GM21367 (cell line): ENCODE measurements around the gene KIRREL1.

Experiments
- ATAC-seq: cut with Tn5 transposase; IDR thresholded peaks from one replicate; pipeline ENCODE4 v1.9.1; 2021; ENCODE audit not compliant: unreplicated experiment

The KIRREL1 gene

DNA sequence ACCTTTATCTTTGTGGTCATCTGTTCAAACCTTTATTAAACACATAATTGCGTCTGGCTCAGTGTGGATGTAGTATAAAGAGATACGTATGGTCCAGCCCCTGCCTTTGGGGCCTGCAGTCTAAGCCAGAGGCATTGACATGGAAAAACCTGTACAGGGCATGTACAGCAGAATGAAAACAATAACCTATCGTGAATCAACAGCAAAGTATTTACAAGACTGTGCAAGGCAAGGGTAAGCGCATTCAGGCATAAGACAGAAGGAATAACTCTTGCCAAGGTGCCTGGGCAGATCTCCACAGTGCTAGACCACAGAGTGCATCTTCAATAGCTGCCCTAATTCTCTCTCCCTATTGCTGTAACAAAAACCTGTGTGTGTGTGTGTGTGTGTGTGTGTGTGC, 35.5 kb downstream of the KIRREL1 start:
- ATAC-seq, result no peak

DNA sequence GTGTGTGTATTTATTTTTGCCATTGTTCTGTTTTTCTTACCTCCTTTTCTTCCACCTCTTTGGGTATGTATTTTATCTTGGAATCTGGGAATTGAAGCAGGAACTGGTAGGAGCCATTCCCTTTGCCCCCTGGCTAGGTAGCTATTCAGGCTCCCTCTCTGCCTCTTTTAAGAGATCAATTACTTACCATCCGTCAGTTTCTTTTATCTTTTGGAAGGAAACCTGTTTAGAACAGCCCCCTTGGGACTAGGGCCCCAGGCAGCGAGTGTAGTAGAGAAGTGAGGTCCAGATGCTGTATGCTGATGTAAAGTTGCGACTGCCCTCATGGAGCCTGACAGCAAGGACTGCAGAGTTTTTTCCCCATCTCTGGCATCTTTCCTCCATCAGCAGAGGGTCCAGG, 41.6 kb downstream of the KIRREL1 start:
- no peak for ATAC-seq

DNA sequence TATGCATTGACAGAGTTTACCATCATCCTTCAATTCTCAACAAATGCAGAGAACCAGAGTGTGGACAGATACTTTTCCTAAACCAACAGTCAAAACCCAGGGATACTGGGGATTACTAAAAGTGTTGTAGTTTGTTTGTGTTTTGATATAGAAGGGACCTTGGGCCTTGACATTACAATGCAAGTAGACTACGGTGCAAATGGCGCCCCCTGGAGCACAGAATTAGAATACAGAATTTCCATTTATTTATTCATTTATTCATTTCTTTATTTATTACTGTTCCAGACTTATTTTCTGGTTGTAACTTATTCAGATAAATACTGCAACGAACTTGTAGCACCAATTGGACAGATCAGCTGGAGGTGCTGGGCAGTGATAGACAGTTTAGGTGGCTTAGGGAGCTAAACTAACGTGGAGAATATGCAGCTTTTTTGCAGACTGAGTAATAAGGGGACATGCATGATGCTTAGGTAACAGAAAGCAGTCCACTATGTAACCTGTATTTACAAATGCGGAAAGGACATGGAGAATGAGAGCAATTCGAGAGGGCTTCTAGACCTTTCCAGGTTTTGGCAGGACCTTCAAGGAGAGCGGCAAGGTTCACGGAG, 42.6 kb downstream of the KIRREL1 start:
- ATAC-seq, result no peak

DNA sequence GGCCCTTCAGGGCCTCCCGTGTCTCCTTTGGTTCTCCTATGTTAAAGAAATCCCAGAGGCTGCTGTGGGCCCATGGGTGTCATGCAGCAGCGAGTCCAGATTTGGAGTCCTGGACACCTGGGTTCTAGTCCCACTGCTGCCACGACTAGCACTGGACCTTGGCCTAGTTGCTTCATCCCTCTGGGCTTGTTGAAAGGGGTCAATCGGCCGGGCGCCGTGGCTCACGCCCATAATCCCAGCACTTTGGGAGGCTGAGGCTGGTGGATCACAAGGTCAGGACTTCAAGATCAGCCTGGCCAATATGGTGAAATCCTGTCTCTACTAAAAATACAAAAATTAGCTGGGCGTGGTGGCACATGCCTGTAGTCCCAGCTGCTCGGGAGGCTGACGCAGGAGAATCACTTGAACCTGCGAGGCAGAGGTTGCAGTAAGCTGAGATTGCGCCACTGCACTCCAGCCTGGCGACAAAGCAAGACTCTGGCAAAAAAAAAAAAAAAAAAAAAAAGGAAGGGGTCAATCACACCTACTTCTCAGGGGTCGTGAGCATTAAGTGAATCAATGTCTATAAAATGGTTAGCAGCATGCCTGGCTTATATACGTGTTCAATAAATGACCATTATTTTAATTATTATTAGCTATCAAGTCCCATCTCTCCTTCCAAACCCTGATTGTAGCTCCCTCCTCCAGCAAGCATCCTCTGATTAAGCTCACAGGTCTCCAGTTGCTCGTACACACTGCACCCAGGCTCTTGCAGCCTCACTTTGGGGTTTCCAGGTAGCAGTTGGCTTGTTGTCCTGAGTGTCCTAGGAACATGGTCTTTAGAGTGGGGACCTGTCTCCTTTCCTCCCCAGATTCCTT, 43.8 kb downstream of the KIRREL1 start:
- ATAC-seq, result no peak

DNA sequence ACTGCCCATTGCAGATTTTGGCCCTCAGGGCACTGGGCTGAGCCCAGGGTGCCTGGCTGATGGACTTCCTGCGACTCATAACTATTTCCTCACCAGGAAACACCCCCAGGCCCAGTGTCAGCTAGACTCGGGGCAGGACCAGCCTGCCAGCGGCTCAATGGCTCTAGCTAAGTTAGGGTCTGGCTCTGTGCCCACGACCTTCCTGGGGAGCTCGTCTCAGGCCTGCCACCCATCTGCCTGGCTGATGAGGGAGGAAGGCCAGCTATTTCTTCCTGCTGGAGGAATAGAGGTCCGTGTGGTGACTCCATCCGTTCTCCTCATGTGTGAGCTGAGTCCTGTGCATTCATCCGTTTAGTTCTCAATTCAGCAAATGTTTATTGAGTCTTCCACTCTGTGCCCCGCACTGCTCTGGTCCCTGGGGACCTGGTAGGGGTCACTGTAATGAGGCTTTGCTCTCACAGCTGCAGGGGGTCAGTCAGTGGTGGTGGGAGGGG, 44.5 kb downstream of the KIRREL1 start:
- no peak for ATAC-seq

DNA sequence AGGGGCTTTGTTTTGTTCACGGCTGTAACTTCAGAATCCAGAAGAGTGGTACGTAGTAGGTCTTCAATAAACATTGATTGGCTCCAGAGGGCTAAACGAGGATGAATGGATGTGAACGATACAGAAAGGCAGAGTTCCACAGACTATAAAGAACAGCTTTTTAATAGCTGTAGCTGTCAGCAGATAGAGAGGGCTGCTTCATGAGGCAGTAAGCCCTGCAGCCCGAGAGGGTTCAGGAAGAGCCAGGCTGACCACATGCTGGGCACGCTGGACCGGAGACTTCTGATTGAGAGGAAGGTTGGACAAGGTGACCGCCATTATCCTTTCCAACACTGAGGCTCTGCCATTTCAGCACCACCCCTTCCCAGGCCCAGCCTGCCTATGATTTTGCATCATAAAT, 45.3 kb downstream of the KIRREL1 start:
- ATAC-seq, result no peak

DNA sequence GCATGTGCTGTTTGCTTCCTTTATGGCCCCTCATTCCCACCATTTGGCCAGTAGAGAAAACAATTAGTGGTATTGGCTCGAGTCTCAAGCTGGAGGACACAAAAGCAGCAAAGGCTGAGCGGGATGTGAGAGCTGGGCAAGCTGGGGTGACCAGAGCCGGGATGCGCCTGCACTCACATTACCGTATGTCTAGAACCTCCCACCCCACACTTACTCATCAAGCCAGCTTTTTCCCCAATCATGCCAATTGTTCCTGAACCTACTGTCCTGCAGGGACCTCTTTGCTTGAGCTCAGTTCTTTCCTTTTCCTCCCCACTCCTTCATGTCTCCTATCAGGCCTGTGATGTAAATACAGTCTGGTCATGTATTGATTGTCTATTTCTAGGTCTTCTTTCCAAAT, 45.9 kb downstream of the KIRREL1 start:
- ATAC-seq, result no peak

DNA sequence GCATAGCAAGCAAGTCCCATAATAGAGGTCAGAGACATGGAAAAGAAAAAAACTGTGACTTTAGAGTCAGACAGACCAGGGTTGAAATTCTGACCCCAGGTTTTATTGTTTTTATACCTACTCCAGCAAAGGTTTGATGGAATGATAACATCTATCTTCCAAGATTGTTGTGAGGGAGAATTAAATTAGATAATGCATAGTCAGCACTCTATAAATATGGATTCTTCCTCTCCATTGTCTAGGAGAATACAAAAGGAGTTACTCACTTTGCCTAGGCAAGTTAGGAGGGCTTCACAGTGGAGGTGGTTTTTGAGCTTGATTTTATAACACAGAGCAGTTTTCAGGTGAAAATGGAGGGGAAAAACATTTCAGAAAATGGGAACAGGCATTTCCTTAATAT, 46.9 kb downstream of the KIRREL1 start:
- no peak for ATAC-seq

DNA sequence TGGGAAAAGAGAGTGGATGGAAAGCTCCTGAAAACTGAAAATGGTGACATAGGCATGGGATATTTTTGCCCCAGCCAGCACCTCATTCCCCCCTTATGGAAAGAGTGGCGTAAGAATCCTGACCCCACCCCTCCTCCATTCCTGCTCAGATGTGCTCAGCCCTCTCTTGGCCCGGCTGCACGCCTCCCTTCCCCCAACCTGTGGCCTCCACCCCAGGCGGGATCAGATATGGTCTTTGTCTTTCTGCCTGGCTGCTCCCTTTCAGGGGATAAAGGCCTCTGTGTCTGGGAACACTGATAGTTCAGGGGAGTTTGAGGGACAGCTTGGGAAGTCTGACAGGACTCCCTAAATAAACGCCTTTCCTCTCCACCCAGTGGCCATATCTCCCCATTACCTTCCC, 49.8 kb downstream of the KIRREL1 start:
- no peak for ATAC-seq

DNA sequence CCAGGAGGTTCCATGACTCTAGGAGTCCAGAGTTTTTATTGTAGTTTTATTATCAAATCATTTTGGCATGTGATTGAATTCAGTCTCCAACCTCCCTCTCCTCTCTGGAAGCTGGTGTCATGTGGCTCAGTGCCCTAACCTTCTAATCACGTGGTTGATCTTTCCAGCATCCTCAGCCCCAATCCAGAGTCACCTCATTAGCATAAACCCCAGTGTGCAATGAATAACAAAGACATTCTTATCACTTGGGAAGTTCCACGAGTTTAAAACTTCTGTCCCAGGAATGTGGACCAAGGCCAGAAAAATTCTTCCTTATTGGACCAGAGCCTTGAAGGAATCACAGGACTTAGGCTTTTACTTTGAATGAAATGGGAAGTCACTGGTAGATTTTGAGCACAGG, 52.2 kb downstream of the KIRREL1 start:
- no peak for ATAC-seq

DNA sequence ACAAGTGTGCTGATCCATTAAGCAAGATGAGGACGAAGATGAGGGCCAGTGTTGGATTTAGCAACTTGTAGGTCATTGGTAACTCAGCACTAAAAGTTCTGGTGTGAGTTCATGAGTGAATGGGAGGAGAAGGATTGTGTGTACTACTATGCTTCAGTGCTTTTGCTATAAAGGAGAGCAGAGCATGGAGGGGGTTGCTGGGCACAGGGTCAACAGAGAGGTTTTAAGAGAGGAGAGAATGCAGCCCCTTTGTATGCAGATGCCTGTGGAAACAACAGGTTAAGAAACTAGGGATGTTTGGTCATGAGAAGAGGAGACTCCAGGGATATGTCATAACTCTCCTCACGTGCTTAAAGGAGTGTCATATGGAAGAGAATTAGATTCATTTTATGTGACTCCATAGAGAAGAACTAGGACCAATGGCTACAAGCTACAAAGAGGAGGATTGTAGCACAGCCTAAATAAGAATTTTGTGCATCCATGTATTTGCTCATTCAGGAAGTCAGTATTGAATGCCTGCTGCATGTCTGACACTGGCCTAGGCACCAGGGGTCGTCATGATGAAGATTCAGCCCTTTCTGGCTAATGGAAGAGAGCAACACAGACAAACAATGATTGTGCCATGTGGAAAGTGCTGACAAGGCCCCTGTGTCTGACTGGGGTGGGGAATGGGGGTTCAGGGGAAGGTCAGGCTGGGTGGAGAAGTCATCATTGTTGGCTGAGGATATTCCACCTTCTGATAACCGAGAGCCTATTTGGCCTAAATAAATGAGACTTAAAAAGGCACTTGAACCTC, 53.5 kb downstream of the KIRREL1 start:
- no peak for ATAC-seq

DNA sequence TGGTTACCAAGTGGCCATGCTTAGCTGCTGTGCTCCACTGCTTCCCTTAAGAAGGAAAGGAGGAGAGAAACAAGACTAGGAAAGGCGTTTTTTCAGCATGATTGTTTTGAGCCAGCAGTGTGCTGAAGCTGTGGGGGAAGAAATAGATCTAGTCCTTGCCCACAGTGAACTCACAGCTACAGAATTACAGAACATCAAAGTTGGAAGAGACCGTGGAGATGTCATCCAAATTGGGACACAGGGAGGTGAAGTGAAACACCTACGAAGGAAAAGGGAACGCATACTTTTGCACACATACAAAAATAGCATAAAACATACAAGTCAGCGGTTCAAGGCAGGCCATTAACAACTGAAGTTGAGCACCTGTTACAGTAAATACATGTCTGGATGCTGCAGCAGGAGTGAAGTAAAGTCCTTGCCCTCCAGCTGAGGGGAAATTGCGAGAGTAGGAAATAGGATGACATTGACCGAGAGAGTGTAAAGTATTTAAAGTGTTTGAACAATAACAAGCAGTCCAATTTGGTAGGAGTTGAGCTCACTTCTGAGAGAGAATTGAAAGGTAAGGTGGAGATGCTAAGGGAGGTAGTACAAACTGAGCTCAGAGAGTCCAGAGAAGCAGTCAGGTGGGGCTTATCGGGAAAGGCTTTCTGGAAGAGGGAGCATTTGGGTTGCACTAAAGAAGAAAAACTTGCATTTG, 55.1 kb downstream of the KIRREL1 start:
- ATAC-seq, result no peak

DNA sequence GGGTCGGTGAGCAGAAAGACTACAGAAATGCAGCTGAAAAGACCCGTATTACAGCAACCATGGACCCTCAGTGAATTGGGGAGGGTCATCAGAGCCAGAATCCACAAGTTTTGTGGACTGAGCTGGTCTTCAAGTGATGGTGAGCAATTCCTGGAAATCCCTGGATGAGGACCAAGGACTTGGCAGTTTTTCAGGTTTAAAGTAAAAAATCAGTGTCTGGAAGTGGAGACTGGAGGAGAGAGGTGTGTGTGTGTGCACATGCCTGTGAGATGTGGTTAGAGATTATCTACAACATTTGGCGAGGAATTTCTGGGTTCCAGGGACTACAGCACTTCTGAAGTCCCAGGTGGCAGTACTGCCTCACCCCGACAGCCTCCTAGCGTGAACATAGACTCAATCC, 56.4 kb downstream of the KIRREL1 start:
- no peak for ATAC-seq

DNA sequence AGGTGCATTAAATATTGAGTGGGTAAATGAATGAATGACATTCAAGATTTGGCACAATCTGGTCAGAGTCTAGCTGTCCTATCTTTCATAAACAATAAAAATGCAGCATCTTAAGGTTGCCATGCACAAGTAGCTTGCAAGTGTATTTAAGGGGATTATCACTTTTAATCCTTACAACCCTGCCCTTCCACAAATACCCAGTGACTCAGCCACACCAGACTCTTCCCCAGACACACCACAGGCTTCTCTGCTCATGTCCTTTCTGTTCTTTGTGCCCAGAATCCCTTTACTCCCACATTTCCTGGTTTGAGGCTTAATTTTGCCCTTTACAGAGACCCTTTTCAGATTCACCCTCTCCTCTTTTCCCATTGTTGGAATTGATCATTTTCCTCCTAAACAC, 59.8 kb downstream of the KIRREL1 start:
- no peak for ATAC-seq

DNA sequence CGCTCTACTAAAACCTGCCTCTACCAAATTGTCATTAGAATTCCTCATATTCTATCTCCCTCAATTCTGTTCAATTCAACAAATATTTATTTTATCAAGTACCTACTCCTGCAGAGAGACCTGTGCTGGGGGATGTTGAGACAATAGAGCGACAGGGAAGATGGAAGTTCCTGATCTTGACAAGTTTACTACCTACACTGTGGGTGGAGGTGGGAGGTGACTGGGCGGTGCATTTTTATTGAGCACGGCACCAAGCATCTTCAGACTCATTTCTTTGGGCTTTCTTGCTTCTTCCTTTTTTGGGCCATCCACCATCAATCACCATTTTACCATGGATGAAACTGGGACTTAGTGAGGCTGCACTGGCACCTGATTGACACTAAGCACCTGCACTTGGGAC, 61.3 kb downstream of the KIRREL1 start:
- ATAC-seq, result no peak

DNA sequence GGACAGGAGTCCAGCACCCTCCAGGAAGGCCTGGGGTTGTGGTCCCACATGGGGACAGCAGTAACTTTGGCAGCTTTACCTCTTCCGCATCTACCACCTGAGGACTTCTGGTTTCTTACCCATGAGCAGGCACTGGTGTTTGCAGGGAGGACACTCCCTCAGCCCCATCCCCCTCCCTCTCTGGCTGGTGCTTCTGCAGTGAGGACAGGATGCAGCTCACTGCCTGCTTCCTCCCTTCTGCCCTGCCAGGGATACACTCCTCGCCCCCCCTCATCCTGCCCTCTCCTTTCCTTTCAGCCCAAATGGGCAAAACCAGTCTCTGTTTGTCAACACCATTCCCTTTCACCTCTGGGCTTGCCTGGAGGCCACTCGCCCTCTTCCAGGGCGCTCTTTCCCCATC, 62.4 kb downstream of the KIRREL1 start:
- no peak for ATAC-seq

DNA sequence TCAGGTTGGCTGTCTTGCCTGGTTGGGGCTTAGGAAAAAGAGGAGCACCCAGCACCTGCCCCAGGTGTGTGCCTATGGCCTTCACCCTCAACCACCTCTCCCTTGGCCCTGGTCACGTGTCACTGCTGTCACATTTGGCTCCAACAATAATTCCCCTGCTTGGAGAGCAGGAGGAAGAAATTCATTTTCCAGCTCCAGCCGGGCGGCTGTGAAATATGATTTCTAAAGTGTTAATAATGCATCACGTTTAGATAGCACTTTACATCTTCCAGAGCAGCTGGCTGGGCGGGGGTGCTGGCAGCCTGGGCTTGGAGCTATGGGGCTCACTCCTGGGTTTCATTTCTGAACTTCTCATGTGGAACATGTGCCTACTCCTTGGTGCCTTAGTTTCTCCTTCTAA, 63.1 kb downstream of the KIRREL1 start:
- ATAC-seq, result no peak

DNA sequence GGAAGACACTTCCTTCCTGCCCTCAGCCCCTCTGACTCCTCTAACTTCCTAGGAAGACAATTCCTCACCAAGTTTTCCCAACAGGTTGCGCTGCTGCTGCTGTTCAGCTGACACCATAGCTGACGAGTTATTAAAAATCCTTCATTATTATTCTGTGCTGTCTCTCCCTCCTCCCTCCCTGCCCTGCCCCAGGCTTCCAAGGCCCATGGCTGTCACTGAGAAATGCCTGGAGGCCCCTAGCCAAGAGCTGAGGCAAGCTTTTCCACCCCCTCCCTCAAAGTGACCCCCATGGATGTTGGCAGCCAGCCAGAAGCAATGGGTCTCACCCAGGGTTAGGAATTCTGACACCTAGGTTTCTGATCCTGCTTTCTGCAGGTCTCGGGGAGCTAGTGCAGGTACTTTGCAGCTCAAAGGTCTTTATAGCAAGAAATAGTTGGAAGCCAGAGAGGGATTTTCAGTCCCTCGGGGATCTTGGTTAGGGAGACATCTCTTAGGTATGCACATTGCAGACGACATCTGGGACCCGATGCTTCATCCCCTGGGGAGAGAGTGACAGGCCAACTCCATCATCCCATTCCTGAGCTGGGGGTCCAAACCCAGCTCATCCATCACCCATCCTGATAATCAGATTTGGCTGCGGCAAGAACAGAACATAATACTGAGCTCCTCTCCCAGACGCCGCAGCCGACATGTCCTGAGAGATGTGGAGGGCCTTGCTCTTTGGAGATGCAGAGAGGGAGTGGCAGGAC, 65.0 kb downstream of the KIRREL1 start:
- ATAC-seq, result no peak

DNA sequence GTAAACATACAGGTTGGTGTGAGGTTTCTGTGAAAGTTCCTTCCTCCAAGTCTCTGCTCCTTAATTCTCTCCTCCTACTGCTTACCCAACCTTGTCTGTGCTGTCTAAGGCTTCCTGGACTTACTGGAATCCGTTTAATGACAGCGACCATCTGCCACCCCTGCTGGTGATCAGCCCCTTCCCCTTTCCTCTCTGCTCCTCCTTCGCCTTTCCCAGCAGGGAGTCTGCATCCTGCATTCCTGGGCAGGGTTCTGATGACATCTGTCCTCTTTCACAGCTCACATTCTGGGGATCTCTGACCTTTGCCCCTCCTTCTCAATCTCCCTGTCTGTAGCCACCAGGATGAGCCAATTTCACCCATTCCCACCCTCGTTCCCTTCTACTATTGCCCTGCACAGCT, 66.5 kb downstream of the KIRREL1 start:
- no peak for ATAC-seq

DNA sequence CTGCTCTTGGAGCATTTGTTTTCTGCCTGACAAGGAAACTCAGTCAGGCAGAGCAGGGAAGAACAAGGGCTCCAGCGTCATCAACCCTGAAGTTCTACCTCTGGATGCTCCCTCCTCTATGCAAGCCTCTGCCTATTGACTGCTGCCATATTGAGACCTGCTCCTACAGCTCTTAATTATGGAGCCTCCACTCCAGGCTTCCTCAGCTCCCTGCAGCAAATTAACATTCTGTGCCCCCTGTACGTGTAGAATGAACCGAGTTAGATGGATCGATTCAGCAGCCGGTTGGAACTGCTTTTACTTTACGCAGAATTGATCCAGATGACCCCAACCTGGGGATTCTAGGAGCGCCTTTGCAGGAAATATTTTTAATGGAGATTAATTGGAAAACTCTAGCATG, 68.7 kb downstream of the KIRREL1 start:
- no peak for ATAC-seq

DNA sequence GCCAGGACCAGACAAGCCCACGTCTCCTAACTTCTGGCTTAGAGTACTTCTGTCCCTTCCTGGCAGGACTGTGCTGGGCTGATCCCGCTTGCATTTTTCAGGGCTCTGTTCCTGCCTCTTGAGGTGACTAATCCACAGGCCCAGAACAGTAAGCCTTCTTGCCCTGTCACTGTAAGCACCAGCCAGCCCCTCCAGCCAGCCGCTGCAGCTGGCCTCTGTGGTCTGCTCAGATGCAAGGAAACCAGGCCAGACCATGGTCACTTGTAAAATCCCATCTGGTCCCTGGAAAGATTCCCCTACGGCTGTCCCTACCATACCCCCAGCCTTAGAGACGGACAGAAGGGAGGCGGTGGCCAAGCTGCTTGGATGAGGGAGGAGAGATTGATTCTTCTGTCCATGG, 74.2 kb downstream of the KIRREL1 start:
- ATAC-seq, result no peak
